Activated naive CD4-positive, alpha-beta T cell treated with anti-CD3 and anti-CD28 coated beads, Interleukin-2, amount 50 U/mL, for 16 hours (primary cell): ENCODE data around the gene TFDP2.
"Not testable (repeated sequence)": the region's sequence is repeated elsewhere in the genome, so short reads cannot be mapped to it uniquely, and the experiment has no call there.

Experiments used
- DNase-seq: peaks from one replicate; pipeline ENCODE4 v3.0.0-alpha.2; 2020

TFDP2 gene

GRCh38 chr3:141915016-141915415, 234.3 kb downstream of the TFDP2 start:
- no peak for DNase-seq

- no peak for DNase-seq
These were observed 235.0 kb downstream of the TFDP2 start for GRCh38 chr3:141914311-141914710.

- peak; percentile 41 for DNase-seq
These were observed 236.1 kb downstream of the TFDP2 start for GRCh38 chr3:141913150-141913811.

GRCh38 chr3:141909986-141910385, 239.4 kb downstream of the TFDP2 start:
- DNase-seq: not testable (repeated sequence)

- DNase-seq: no peak
These were observed 239.9 kb downstream of the TFDP2 start for GRCh38 chr3:141909408-141909807.

- no peak for DNase-seq
These were observed 244.2 kb downstream of the TFDP2 start for GRCh38 chr3:141905129-141905528.

- DNase-seq: no peak
These were observed 245.1 kb downstream of the TFDP2 start for GRCh38 chr3:141904203-141904602.

GRCh38 chr3:141901914-141902313, 247.4 kb downstream of the TFDP2 start:
- DNase-seq: no peak

- no peak for DNase-seq
These were observed 249.0 kb downstream of the TFDP2 start for GRCh38 chr3:141900343-141900742.

- DNase-seq: no peak
These were observed 250.4 kb downstream of the TFDP2 start for GRCh38 chr3:141898908-141899307.

- no peak for DNase-seq
These were observed 253.6 kb downstream of the TFDP2 start for GRCh38 chr3:141895731-141896130.

GRCh38 chr3:141894524-141895176, 254.7 kb downstream of the TFDP2 start:
- DNase-seq: no peak
